DND-41 (cell line): Measurements from ENCODE around the gene LDB2.

Experiments used
- EZH2 ChIP-seq: IDR thresholded peaks from 3 replicates; pipeline ENCODE4 v1.6.1; 2012; ENCODE audit warnings: borderline replicate concordance, low read depth, mild to moderate bottlenecking, moderate library complexity, low read length, inconsistent platforms; ENCODE audit not compliant: severe bottlenecking
- TF ChIP-seq, protein P1 (sequence below): IDR thresholded peaks from 2 replicates; pipeline ENCODE4 v1.5.1; 2012; ENCODE audit warnings: borderline replicate concordance, low read length, moderate library complexity, mild to moderate bottlenecking; ENCODE audit not compliant: poor library complexity, severe bottlenecking; ENCODE audit errors: extremely low read depth

DNA sequence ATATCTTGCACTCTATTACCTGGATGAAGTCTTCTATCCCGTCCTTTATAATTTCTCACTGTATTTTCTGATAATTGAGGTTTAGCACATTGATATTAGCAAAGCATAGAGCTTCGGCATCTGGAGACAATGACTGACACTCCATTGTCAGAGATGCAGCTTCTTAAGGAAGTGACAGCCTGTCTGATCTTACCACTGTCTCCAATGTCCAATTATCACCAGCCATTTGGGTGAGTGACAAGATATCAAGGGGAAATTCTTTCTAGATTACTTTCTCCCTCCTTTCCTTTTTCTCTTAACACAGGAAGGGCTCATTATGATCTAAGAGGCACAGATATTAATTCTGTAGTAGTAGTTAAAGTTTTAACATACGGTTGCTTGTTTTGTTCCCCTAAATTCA lies 86.4 kb downstream of the LDB2 start:
- TF ChIP-seq EZH2, result no peak
- TF ChIP-seq, protein P1, sequence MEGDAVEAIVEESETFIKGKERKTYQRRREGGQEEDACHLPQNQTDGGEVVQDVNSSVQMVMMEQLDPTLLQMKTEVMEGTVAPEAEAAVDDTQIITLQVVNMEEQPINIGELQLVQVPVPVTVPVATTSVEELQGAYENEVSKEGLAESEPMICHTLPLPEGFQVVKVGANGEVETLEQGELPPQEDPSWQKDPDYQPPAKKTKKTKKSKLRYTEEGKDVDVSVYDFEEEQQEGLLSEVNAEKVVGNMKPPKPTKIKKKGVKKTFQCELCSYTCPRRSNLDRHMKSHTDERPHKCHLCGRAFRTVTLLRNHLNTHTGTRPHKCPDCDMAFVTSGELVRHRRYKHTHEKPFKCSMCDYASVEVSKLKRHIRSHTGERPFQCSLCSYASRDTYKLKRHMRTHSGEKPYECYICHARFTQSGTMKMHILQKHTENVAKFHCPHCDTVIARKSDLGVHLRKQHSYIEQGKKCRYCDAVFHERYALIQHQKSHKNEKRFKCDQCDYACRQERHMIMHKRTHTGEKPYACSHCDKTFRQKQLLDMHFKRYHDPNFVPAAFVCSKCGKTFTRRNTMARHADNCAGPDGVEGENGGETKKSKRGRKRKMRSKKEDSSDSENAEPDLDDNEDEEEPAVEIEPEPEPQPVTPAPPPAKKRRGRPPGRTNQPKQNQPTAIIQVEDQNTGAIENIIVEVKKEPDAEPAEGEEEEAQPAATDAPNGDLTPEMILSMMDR, result no peak
